HepG2 (cell line): ENCODE data around the gene ZFPL1. TPM values are rescaled to one million over a fixed set of nuclear protein-coding genes. Genes with fewer than 3 reads are reported as not detected.

Source experiments
- MXD4 ChIP-seq: IDR thresholded peaks from 2 replicates; pipeline ENCODE4 v1.6.1; 2016; ENCODE audit warnings: mild to moderate bottlenecking, missing biosample characterization, missing genetic modification reagents
- SALL2 ChIP-seq: sonication (generic); formaldehyde crosslinking; IDR thresholded peaks from 2 replicates; pipeline ENCODE4 v1.8.1; 2023; ENCODE audit warnings: mild to moderate bottlenecking, missing genetic modification reagents, inconsistent platforms
- SRSF1 ChIP-seq: fragments of 200-400 bp; formaldehyde crosslinking; optimal IDR thresholded peaks from 2 replicates; pipeline ENCODE3; 2017; ENCODE audit warnings: mild to moderate bottlenecking, low read depth, low read length, moderate library complexity
- TEAD3 ChIP-seq: optimal IDR thresholded peaks from 2 replicates; pipeline ENCODE3; 2016; ENCODE audit warnings: borderline replicate concordance
- THAP9 ChIP-seq: sonication (generic); formaldehyde crosslinking; IDR thresholded peaks from 2 replicates; pipeline ENCODE4; 2020; ENCODE audit warnings: missing genetic modification reagents, mild to moderate bottlenecking, borderline replicate concordance
- ZBTB33 ChIP-seq: sonication (generic); formaldehyde crosslinking; IDR thresholded peaks from 2 replicates; pipeline ENCODE4 v1.4.0; 2020; ENCODE audit warnings: missing genetic modification reagents
- ZBTB40 ChIP-seq, 2 experiments: fragments of 450-650 bp in 1 of 2; sonication (generic) in 1 of 2; formaldehyde crosslinking in 1 of 2; IDR thresholded peaks; 2 replicates each; pipeline versions ENCODE4 v1.6.1 to v1.8.0; 2016 to 2022; ENCODE audit warnings: antibody characterized with exemption in 1 of 2, mild to moderate bottlenecking in 1 of 2, missing genetic modification reagents in 1 of 2
- ZNF256 ChIP-seq: sonication (generic); formaldehyde crosslinking; conservative IDR thresholded peaks from 2 replicates; pipeline ENCODE4 v1.4.0; 2020; ENCODE audit warnings: missing genetic modification reagents
- ZNF512 ChIP-seq: sonication (generic); formaldehyde crosslinking; IDR thresholded peaks from 2 replicates; pipeline ENCODE4 v1.4.0; 2020; ENCODE audit warnings: mild to moderate bottlenecking, missing genetic modification reagents
- ZNF530 ChIP-seq: sonication (generic); formaldehyde crosslinking; IDR thresholded peaks from 2 replicates; pipeline ENCODE4 v1.5.0; 2020; ENCODE audit warnings: low read depth, mild to moderate bottlenecking, missing genetic modification reagents
- ZNF543 ChIP-seq: sonication (generic); formaldehyde crosslinking; IDR thresholded peaks from 2 replicates; pipeline ENCODE4 v1.4.0; 2020; ENCODE audit warnings: mild to moderate bottlenecking, missing genetic modification reagents
- ZNF878 ChIP-seq: sonication (generic); formaldehyde crosslinking; IDR thresholded peaks from 2 replicates; pipeline ENCODE4 v1.8.1; 2023; ENCODE audit warnings: mild to moderate bottlenecking, missing genetic modification reagents, moderate library complexity
- polyA plus RNA-seq, 8 experiments: library from polyadenylated mRNA; depleted of rRNA in 3 of 8; stranded (reverse) in 7 of 8; unstranded in 1 of 8; fragments of >200 nt; fragmentation: Illumina TruSeq in 4 of 8; extraction: Trizol in 4 of 8; gene quantifications; 2 replicates each; pipeline versions ENCODE4 v1.2.1 to v1.2.3, GENCODE V29; 2011 to 2016; ENCODE audit warnings: low read depth in 4 of 8, missing spikeins in 1 of 8, mixed read lengths in 1 of 8; ENCODE audit not compliant: insufficient read depth in 1 of 8
- total RNA-seq, 5 experiments: library from RNA; depleted of rRNA; stranded (reverse); fragments of >200 nt; fragmentation: Illumina TruSeq; extraction: Trizol; gene quantifications; 2 replicates each; pipeline ENCODE4 v1.2.3, GENCODE V29; 2016; ENCODE audit warnings: low read depth in 1 of 5

Gene ZFPL1
- total and polyA plus RNA-seq, 2 of the 13 experiments (the other 11 are each of a cell fraction or from before 2014, with no cell fraction given), result 32.2 to 56.0 TPM

- TF ChIP-seq ZBTB40 (IDR thresholded peaks at IDR 0.05) (no peak), ZBTB40 (CRISPR knock-in tag; IDR thresholded peaks at IDR 0.05) (no peak), ZNF530 (CRISPR knock-in tag) (no peak), ZNF878 (no peak), SALL2 (CRISPR knock-in tag) (peak; percentile 84), SRSF1 (peak; percentile 92), THAP9 (CRISPR knock-in tag) (no peak; the same call in 1 of the 2 replicates), ZNF543 (CRISPR knock-in tag) (peak; percentile 77; the same call in 1 of the 2 replicates), ZNF512 (CRISPR knock-in tag) (no peak), ZBTB33 (CRISPR knock-in tag) (no peak), TEAD3 (CRISPR knock-in tag) (peak; percentile 50), ZNF256 (CRISPR knock-in tag) (no peak), MXD4 (no peak)
These were observed 27.9 kb downstream of the ZFPL1 start, which contains the start of gene TM7SF2 (continued) for GRCh38 chr11:65111744-65112545.
